Iris pigment epithelial cell (primary cell): Measurements from ENCODE around the gene ZCCHC3.
A peak's percentile ranks its signal among the peaks of the same experiment; 100 is the strongest.
"Not testable (repeated sequence)": the region's sequence is repeated elsewhere in the genome, so short reads cannot be mapped to it uniquely, and the experiment has no call there.

Experiments used
- DNase-seq: peaks from one replicate; pipeline ENCODE4 v3.0.0-alpha.2; 2011; ENCODE audit warnings: low read depth

ZCCHC3 gene

GRCh38 chr20:313402-313801, 16.0 kb downstream of the ZCCHC3 start:
- no peak for DNase-seq

GRCh38 chr20:313948-314347, 16.6 kb downstream of the ZCCHC3 start:
- DNase-seq, result peak; percentile 76

DNA sequence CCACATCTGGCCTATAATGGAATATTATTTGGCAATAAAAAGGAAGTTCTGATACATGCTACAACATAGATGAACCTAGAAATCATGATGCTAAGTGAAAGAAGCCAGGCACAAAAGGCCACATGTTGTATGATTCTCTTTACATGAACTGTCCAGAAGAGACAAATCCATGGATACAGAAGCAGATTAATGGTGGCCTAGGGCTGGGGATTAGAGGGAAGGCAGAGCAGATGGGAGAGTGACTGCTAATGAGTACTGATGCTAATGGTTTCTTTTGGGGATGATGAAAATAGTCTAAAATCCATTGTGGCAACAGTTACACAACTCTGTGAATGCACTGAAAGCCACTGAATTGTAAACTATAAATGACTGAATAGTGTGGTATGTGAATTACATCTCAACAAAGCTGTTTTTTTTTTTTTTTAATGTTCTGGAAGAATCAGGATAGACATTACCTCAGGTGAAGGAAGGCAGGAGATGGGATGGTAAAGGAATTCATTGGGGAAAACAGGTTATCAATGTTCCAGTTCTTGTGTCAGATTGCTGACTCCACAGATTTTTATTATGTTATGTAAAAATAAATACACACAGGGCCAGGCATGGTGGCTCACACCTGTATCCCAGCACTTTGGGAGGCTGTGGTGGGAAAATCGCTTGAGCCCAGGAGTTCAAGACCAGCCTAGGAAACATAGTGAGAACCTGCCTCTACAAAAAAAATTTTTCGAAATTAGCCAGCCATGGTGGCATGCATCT, 19.1 kb downstream of the ZCCHC3 start:
- DNase-seq, result peak; percentile 67

DNA sequence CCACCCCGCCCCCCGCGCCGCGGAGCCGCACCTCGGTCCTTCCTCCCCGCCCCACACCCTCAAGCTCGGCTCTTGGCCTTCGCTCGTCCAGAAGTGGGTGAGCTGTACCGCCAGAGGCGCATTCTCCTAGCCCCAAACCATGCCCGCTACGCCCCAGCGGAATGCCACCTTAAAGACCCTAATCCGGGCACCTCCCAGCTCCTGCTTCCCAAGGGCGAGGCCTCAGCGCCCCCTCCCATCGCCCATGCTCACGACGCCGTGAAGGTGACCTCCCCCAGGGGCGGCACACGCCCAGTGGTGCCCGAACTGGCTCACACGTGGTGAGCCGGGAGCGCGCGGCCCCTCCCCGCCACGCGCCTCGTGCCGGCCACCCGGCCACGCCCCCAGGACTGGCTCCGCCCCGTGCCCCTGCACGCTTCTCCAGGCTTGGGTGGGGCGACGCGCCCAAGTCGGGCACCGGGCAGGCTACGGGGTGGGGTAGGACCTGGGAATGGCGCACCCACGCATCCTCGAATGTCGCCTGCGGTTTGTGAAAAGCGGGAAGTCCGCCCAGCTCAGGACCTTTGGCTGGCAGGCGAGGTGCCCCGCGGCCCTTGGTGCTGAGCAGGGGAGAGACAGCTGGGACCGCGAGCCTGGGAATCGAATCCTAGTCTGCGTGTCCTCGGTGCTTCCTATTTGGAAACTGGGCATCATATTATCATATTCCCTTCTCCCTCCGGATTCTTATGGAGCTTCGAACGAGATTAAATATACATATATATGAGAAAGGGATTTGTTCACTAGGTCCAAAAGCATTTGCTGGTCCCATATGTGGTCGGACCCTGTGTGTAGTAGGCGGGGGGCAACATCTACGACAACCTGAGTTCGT, 27.0 kb downstream of the ZCCHC3 start:
- DNase-seq, result peak; percentile 77

- DNase-seq, result peak; percentile 92
Measured at GRCh38 chr20:325045-325888, 27.9 kb downstream of the ZCCHC3 start, which contains the start of gene SOX12. TSS of gene SOX12 (plus strand) at chr20:325552. CDS start at chr20:325925, 373 bp downstream.

- peak; percentile 80 for DNase-seq
Measured at GRCh38 chr20:325889-326644, 28.7 kb downstream of the ZCCHC3 start.

- DNase-seq, result no peak
Measured at GRCh38 chr20:326645-327185, 29.3 kb downstream of the ZCCHC3 start.

GRCh38 chr20:327186-328026, 30.0 kb downstream of the ZCCHC3 start:
- DNase-seq, result peak; percentile 92

- DNase-seq, result no peak
Measured at GRCh38 chr20:328027-328974, 30.9 kb downstream of the ZCCHC3 start.

DNA sequence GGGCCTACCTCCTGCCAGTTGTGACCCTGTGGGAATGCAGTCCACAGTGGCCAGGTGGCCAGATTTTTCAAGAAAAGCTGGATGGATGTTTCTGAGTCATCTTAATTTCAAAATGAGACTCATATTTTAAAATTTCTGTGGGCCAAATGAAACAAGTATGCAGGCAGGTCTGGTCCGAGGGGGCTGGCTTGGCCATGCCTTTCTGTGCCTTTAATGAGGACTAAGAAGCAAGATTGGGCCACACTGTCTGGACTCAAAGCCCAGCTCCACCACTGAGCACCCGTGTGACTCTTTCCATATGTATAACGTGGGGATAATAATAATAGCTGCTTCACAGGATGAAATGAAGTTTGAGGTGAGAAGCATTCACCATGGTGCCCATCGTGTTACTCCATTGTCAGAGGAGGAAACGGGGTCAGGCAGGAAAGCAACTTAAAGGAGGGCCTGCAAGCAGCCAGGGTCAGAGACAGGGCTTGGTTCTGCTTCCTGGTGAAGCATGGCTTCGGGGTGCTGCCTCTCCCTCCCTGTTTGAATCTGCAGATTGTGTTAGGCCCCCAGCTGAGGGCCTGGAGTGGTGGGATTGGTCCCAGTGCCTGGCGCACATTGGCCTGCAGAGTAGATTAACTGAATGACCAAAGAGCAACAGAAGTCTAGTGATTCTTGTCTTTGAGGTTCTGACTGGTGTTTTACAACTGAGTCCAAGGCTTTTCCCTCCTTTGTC, 31.8 kb downstream of the ZCCHC3 start:
- DNase-seq, result no peak

DNA sequence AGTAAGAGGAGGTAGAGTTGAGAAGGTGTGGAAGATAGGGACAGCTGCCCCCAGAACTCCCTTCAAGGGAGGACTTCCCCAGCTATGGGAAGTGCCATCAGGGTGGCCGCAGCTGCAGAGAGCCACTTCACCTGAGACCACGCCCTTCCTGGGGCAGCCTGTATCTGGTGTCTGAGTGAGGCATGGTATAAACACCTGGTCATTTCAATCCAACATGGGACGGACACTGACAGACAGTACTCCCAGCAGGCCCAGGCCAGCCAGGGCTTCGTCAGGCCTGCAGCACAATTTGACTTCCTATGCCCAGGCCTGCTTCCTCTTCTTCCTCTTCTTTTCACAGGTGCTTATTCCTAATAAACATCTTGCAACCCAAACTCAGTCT, 32.5 kb downstream of the ZCCHC3 start:
- DNase-seq, result no peak

DNA sequence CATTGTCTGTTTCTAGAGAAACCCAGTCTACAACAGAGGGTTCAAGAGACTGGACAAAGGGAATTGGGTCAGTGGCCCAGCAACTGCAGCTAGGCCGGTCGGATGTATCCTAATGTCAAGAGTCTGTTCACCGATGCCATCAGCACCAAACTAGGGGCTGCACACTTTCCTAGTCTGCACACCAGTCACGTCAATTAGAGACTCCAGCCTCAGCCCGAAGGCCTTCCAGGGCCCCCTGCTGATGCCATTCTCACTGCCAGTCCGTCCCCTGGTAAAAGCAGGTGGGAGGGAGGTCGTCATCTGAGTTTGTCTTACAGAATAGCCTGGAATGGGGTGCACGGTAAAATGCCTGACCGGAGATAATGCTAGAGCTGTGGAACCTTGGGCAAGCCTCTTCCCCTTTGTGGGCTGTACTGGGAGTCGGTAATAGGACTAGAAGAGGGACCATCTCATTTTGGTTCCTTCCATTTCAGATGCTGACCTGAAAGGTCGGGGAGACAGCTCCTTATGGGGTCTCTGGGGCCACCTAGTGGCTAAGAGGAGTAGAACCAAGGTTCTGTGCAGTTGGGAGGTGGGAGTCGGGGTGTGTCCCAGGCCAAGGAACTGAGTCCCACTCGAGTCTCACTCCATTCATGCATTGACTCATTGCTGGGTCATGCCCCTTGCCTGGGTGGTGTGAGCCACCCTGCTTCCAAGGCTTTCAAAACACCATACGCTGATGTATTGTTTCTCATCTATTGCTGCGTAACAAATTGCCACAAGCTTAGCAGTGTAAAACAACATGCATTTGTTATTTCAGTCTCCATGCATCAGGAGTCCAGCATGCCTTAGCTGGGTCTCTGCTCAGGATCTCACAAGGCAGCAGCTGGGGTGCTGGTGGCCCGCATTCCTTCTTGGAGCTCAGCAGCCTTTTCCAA, 33.1 kb downstream of the ZCCHC3 start:
- peak; percentile 58 for DNase-seq

- no peak for DNase-seq
Measured at GRCh38 chr20:334578-334977, 37.2 kb downstream of the ZCCHC3 start.

DNA sequence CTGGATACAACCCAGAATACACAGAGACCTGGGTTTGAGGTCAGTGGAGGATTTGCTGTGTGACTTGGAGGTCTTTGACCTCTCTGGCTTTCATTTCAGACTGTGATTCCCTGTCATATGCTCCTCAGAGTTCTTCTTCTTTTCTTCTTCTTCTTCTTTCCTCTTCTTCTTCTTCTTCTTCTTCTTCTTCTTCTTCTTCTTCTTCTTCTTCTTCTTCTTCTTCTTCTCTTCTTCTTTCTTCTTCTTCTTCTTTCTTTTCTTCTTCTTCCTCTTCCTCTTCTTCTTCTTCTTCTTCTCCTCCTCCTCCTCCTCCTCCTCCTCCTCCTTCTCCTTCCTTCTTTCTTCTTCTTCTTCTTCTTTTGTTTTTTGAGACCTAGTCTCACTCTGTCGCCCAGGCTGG, 38.7 kb downstream of the ZCCHC3 start:
- DNase-seq, result not testable (repeated sequence)

DNA sequence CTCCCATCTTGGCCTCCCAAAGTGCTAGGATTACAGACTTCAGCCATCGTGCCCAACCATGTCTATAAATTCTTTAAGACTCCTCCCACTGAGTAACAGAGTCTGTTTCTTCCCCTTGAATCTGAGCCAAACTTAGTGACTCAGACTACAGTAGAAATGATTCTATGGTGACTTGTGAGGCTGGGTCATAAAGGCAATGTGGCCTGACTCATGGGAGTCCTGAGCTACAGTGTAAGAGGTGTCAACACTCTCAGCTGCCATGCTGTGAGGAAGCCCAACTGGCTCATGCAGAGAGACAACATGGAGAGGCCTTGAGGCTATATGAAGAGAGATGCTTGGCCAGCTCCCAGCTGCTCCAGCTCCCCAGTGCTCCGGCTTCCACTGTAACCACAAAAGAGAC, 44.3 kb downstream of the ZCCHC3 start:
- peak; percentile 93 for DNase-seq

DNA sequence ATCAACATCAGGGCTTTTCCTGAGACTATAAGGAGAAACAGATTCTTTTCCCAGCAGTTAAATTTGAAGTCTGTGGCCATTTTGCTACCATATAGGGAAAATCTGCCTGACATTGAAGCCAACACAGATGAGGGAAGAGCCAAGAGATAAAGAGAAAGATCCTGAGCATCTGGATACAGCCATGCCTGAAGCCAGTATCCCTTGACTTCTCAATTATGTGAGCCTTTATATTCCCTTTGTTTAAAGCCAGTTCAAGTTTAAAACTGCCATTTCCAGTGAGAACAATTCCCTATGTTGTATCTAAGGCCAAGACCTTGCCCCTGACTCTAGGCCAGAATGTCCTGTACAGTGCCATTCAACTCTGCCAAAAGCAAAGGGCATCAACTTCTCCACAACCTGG, 45.7 kb downstream of the ZCCHC3 start:
- no peak for DNase-seq

DNA sequence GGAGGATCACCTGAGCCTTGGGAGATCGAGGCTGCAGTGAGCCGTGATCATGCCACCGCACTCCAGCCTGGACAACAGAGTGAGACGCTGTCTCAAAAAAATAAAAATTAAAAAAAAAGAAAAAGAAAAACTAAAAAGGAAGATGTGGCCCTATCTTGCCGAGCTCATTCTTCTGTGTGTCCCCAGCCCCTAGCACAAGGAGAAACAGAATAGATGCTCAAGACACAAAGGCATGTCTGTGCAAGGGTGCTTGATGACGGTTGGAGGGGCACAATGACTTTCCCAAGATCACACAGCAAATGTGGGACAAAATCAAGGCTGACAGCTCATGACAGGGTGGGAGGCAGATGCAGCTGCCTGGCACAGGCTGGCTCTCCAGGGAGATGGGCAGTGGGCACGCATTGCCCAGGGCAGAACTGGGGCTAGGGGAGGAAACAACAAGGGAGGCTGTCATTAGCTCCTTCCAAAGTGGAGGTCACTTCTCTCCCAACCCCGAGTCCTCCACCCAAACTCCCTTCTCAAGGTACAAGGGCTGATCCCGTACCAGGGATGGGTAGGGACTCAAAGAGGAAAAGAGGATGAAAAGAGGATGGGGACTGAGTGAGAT, 48.8 kb downstream of the ZCCHC3 start:
- DNase-seq, result no peak
